Amygdala (tissue), 56 donors: ENCODE data around the gene ARHGAP6.
A peak's percentile ranks its signal among the peaks of the same experiment; 100 is the strongest.

Source experiments
- DNase-seq, 56 donors: peaks; one replicate each; lab custom pipeline; 2025; lab: John Stamatoyannopoulos, UW

The ARHGAP6 gene

GRCh38 chrX:11206716-11207115 is 459.0 kb downstream of the ARHGAP6 start:
- DNase-seq = no peak

- DNase-seq = no peak
Measured at GRCh38 chrX:11205796-11206195, 459.9 kb downstream of the ARHGAP6 start.

- peak in 1 of 56 donors; percentile 2 for DNase-seq
Measured at GRCh38 chrX:11197671-11198070, 468.0 kb downstream of the ARHGAP6 start.

- DNase-seq = no peak
Measured at GRCh38 chrX:11196476-11196875, 469.2 kb downstream of the ARHGAP6 start.

- DNase-seq = no peak
Measured at GRCh38 chrX:11193035-11193469, 472.7 kb downstream of the ARHGAP6 start.

- DNase-seq = no peak
Measured at GRCh38 chrX:11190745-11191510, 474.8 kb downstream of the ARHGAP6 start.

GRCh38 chrX:11189097-11189496 is 476.6 kb downstream of the ARHGAP6 start:
- DNase-seq = no peak

- DNase-seq = no peak
Measured at GRCh38 chrX:11188664-11189063, 477.1 kb downstream of the ARHGAP6 start.

- no peak for DNase-seq
Measured at GRCh38 chrX:11187001-11187400, 478.7 kb downstream of the ARHGAP6 start.

- DNase-seq = no peak
Measured at GRCh38 chrX:11185861-11186260, 479.9 kb downstream of the ARHGAP6 start.

- peak in 1 of 56 donors; percentile 2 for DNase-seq
Measured at GRCh38 chrX:11180571-11180970, 485.1 kb downstream of the ARHGAP6 start.

- no peak for DNase-seq
Measured at GRCh38 chrX:11172415-11172814, 493.3 kb downstream of the ARHGAP6 start.

GRCh38 chrX:11171956-11172355 is 493.8 kb downstream of the ARHGAP6 start:
- no peak for DNase-seq

GRCh38 chrX:11164433-11164832 is 501.3 kb downstream of the ARHGAP6 start:
- no peak for DNase-seq

GRCh38 chrX:11159149-11159548 is 506.6 kb downstream of the ARHGAP6 start:
- no peak for DNase-seq

GRCh38 chrX:11151799-11152559 is 513.7 kb downstream of the ARHGAP6 start:
- DNase-seq = no peak

GRCh38 chrX:11148401-11148800 is 517.3 kb downstream of the ARHGAP6 start:
- no peak for DNase-seq

- no peak for DNase-seq
Measured at GRCh38 chrX:11146411-11146810, 519.3 kb downstream of the ARHGAP6 start.

GRCh38 chrX:11143931-11144678 is 521.6 kb downstream of the ARHGAP6 start:
- peak in 42 of 56 donors; percentile 0 to 73 (median 18) for DNase-seq

GRCh38 chrX:11138498-11139390 is 527.0 kb downstream of the ARHGAP6 start:
- peak in 4 of 56 donors; percentile 0 to 3 (median 1) for DNase-seq
